Dedifferentiated amniotic fluid mesenchymal stem cell (primary cell): ENCODE data around the gene AUNIP.

ENCODE experiments used
- DNase-seq: peaks from one replicate; pipeline ENCODE4 v3.0.0-alpha.2; 2016; ENCODE audit errors: extremely low spot score

Gene AUNIP

DNA sequence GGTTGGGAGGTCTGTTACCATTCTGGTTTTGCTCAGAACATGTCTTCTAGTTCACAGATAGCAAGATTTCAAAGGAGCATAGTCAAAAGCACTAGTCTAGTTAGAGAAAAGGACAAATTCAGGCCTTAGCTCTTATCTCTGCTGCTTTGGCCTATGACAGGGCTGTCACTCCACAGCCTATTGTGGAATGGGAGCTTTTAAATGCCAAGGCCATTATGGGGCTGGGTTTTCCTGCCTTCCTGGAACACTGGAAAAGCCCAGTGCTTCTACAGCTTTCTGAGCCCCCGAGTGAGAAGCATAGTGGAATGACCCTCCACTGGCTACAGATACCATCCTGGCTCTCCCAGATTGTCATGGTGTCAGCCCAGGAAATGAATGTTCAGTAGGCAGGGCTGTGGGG, 30.2 kb downstream of the AUNIP start:
- DNase-seq = no peak

DNA sequence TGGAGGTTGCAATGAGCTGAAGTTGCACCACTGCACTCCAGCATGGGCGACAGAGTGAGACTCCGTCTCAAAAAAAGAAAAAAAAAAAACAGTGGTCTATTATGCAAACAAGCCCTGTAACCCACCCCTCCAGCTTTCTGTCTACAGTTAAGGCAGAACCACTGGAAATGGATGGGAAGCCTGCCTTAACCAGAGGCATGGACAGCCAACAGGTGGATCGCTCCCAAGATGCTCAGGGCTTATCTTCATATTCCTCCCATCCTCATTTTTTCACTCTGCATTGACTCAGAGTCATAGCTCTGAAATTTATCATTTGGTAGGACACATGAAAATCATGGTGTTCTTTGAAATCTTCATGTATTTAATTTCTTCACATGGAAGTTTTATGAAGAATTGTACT, 30.8 kb downstream of the AUNIP start:
- no peak for DNase-seq

DNA sequence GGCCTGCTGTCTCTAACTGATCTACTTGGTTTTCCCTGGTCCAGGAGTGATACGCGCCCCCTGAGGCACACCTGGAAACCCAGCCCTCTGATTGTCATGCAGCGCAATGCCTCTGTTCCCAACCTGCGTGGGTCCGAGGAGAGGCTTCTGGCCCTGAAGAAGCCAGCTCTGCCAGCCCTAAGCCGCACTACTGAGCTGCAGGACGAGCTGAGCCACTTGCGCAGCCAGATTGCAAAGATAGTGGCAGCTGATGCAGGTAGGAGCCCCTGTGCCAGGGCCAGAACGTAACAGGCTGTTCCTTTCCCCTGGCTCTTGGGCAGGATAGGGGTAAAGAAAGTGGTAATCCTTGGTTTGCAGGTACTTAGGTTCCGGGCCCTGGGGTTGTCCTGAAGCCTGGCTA, 32.7 kb downstream of the AUNIP start:
- no peak for DNase-seq

DNA sequence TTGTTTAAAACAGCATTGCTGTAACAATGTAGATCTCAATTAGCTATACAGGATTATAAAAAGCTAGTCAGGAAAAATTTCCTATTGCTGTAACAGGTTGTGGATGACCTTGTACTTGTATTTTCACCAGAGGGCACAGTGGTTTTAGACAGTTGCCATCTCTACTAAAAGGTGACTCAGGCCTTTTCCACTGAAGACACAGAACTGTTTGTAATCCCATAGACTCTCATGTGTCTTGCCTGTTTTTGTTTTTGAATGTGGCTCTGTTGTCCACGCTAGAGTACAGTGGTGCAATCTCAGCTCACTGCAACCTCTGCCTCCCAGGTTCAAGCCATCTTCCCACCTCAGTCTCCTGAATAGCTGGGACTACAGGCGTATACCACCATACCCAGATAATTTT, 33.7 kb downstream of the AUNIP start:
- no peak for DNase-seq

DNA sequence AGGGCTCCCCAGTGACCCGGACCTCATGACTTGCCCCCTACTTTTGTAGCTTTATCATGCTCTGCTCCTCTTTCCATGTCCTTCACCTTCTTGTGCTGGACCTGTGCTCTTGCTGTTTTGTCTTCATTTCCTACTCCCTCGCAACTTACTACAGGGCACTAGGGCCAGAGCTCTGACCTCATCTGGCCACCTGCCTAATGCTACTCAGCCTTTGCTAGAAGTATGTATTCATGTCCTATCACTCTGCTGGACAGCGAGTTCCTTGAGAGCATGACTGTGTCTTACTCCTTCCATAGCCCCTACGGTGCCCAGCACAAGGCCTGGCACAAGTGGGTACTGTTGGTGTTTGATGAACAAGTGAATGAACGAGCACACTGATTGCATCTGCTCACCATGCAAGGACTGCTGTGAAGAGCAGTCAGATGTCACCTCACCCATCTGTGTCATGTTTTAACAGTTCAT, 37.6 kb downstream of the AUNIP start:
- DNase-seq = no peak

DNA sequence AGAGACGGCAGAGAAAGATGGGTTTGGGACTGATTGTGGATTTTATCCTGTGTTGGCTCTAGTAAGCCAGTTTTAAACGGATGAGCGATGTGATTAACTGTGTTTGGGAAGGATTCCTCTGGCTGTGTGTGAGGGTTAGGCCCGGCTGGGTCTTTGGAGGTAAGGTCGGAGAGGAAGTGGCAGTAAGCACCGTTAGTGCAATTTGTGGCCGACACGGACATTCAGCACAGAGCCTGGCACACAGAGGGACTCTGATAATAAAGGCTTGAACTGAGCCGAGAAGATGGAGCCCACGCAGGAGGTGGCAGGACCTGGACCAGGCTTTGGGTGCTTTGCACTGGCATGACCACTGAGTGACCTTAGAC, 38.2 kb downstream of the AUNIP start:
- DNase-seq = no peak

DNA sequence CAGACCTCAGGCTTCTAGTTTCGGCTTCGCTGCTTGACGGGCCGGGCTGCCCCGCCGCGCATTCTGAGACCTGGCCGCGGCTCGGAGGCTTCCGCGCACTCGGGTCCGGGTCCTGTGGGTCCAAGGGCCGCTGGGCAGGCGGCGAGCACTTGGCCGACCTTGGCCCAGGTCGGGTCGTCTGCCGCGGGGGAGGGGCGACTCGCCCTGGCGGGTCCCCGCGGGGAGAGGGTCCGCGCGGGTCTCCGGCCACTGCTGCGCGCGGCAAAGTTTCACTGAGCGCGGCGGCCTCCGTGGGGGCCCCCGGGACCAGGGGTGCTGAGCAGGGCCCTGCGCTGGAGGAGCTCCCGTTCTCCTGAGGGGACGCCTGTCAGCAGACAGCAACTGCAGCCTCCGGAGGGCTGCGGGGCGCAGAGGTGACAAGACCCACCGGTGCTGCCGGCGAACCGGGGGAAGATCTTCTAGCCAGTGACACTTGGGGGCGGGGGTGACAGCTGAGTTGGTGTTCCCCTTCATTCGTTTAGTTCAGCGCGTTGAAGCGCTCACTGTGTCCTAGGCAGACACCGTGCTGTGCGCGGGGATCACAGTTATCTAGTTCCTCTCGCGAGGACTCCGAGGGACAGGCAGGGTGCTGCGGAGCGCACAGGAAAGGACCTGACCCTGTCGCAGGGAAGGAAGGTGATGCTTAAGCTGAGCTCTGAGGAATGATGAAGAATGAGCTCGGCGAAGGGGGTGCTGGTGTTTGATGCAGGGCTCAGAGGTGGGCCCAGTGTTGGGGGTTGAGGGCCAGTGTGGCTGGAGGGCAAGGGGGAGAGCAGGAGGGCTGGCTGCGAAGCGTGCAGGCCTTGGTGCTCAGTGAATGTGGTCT, 38.8 kb downstream of the AUNIP start:
- DNase-seq = peak; percentile 34

DNA sequence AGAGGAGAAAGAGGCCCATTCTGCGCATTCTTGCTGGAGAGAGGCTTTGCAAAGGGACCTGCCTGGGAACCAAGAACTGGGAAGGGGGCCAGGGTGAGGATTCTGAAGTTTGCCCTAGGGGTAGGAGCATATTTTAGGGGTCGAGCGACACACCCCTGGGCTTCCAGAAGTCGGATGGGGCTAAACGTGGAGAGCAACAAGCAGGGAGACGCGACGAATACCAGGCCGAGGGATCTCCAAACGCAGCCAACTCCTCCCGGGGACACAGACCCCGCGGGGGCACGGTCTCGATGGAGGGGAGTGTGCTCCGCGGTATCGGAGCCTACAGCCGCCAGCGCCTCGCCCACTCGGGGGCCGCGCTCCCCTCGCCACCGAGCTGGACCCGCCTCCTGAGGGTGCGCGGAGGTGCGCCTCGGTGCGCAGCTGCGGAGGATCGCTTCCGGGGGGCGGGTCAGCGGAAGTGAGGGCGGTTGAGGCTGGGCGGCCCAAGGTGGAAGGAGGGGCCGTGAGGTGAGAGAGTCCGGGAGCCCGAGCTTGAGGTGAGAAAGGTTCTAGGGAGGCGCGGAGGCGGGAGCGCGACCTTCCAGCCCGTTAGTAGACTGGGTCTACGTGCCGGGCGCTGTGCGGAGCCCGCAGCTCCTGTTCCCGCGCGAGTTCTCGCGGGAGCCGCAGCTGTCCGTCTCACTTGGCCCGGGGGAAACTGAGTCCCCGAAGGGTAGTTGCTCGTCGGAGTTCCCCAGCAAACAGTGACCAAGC, 39.6 kb downstream of the AUNIP start, which contains the start of gene MTFR1L:
TSS of gene MTFR1L (plus strand) at position 464 of the 756 bp plus-strand sequence. CDS start 3,151 bp downstream, outside the sequence.
- peak; percentile 59 for DNase-seq

DNA sequence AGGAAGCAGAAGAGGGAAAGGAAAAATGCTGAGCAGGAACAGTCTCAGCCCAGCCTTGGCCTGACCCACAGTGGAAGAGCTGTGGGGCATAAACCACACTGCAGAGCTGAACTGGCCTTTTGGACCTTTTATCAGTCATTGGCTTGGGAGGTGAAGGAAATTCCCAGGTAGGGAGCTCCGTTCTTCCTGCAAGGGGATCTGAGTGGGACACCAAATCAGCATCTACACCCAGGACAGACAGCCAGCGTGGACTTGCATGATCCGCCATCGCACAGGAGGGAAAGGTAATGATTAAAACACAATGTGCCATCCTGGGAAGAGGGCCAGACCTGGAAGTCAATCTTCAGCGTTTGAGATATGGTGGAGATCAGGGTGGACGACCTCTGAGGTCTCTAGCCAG, 40.7 kb downstream of the AUNIP start:
- DNase-seq = no peak

DNA sequence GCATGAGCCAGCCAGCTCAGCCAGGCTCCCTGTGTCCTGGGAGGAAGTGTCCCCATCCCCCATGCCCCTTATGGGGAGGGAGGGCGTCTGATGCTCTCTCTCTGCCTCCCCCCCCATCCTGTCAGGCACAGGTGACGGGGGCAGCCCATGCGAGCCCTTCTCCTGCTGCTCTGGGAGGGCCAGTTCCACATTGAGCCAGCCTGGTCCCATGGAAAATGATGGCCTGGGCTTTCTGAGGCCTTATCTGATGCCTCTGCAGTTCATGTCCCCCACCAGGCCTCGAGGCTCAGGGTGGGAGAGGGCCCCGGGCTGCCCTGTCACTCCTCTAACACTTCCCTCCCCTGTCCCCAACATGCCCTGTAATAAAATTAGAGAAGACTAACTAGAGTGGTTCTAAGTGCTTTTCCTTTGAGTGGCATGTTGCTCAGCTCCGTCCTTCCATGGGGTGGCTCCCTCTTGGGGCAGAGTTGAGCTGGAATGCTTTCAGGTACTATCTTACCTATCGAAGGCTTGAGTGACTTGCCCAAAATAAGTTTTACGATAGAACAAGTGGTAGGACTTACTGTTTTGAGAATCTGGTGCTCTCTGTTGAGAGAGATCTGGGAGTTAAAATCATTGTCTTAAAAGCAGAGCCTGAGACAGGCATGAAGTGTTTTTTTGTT, 41.3 kb downstream of the AUNIP start:
- no peak for DNase-seq

DNA sequence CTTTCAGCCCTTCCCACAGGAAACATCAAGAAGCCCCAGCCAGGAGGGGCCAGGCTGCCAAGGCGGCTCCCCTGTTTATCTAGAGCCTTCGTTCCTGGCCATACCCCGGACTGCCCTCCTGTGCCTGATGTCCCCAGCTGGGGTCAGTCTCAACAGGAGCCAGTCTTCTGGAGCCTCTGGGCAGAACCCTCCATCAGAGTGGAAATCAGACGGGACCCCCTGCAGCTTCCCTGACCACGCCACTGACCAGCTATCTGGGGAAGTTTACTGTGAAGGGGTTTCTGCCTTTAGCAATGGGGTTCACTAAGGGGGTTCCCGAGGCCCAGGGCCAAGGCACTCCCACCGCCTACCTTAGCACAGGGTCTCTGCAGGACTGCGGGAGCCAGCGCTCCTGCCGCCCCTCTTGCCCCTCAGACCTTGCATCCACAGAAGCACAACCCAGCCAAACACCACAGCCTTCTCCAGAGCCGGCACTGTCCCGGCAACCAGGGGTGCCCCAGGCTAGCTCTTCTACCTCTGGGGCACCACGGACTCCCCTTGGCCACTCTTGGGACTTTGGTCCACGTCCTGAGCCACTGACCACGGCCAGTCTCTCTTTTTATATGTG, 43.0 kb downstream of the AUNIP start:
- no peak for DNase-seq

DNA sequence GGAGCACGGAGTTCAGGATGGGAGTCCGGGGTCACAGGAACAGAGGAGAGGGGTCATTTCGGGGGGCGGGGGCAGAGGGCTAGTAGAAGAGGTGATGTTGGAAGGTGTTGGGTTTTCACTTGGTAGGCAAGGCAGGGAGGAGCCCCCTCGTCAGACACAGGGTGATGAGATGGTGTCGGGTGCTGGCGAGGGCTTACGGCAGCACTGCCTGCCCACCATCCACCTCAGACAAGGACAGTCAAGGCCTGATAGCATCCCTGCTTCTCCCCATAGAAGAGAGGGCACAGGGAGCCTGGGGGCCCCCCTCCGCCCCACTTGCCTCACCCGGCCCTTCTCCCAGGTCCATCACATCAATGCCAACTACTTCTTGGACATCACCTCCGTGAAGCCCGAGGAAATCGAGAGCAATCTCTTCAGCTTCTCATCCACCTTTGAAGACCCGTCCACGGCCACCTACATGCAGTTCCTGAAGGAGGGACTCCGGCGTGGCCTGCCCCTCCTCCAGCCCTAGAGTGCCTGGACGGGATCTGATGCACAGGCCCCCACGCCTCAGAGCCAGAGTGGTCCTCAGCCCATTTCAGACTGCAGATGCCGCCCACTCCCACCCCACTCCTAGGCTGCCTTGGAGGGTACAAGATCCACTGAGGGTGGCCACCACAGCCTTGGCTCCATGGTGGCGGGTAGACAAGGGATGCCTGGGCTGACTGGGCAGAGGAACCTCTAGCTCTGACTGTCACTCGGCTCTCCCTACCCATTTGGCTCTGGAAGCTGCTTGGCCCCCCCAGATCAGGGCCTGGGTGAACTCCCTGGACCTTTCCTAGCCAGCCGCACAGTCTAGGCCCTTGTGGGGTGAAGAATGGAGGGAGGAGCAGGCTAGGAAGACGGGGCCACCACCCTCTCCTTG, 43.8 kb downstream of the AUNIP start:
- DNase-seq = no peak

DNA sequence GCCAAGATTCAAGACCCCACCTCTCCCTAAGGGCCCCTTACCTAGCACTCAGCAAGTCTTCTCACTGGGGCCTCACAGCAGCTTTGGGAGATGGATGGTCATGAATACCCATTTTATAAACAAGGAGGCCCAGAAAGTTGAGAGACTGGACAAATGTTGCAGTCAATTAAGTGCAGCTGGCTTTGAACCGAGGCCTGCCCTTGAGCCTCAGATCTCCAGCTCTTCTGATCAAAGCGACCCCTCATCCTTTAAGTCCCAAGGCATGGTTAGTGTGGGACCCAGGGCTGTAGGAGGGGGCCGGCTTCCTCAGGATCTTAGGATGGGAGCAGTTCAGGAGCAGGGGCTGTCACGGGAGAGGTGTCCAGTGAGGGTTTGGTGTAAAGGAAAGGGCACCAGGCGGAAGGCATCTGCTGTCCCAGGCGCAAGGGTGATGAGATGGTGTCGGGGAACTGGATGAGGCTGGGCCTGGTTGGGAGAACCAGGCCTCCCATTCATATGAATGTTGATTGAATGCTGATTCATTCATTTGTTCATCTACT, 44.6 kb downstream of the AUNIP start:
- no peak for DNase-seq

DNA sequence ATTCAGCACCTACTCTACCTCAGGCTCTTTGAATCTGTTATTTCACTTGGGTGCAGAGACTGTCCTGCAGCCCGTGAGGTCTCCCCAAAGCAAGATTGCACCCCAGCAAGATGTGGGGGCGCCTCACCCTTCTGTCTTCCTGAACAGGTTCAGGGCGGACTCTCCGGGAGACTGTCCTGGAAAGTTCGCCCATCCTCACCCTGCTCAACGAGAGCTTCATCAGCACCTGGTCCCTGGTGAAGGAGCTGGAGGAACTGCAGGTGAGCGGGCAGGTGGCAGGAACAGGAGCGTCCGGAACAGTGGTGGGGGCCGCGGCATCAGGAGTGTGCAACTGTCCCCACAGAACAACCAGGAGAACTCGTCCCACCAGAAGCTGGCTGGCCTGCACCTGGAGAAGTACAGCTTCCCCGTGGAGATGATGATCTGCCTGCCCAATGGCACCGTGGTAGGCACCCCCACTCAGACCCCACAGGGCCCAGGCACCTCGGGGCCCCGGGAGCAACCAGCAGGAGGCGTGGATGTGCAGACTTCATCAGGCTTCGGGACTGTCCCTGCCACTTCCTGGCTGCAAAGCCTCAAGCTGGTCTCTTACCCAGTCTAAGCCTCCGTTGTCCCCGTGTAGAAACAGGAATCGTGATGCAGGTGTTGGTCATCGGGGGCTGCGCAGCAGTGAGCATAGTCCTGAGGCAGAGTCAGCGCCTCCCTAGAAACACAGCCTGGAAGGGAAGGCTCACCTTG, 45.4 kb downstream of the AUNIP start:
- DNase-seq = no peak

DNA sequence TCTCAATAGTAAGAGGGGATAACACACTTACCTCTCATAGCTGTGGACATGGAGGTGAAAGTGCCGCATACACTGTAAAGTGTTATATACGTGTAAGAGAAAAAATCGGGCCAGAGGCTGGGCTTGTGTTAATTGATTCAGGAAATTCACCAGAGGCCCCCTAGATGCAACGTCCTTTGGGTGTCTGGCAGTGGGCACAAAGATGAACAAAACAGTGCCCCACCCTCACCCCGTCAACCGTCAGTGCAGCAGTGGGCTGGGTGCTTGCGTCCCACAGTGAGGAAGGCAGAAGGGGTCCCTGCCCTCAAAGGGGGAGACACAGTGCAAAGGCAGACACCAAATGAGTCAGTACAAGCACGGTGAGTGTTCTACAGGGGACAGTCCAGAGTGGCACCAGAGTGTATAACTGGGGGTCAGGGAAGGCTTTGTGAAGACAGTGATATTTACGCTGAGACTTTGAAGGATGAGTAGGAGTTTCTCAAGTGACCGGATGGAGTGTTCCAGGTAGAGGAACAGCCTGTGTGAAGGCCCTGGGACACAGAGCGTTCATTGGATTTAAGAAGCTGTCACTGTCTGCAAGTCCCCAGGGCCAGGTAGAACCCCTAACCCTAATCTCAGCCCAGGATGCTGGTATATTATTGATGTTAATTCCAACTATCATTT, 46.1 kb downstream of the AUNIP start:
- no peak for DNase-seq

DNA sequence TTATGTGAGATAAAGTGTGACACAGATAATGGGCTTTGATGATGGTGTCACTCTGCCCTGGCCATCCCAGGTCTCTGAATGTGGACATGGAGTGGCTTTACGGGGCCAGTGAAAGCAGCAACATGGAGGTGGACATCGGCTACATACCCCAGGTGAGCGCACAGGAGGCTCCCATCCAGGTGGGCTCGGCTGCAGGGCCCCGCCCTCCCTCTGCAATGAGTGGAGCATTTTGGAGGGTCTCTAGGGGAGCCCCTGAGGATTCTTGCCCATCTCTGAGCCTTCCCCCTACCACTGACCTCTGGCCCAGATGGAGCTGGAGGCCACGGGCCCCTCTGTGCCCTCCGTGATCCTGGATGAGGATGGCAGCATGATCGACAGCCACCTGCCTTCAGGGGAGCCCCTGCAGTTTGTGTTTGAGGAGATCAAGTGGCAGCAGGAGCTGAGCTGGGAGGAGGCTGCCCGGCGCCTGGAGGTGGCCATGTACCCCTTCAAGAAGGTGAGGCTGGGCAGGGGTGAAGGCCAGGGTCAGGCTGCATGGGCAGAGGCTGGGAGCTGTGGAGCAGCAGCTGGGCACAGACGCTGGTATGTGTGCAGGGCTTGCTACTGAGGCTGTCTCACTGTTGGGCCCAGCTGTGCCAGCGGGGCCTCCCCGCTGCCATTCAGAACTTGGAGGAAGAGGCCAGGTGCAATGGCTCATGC, 47.7 kb downstream of the AUNIP start:
- no peak for DNase-seq

DNA sequence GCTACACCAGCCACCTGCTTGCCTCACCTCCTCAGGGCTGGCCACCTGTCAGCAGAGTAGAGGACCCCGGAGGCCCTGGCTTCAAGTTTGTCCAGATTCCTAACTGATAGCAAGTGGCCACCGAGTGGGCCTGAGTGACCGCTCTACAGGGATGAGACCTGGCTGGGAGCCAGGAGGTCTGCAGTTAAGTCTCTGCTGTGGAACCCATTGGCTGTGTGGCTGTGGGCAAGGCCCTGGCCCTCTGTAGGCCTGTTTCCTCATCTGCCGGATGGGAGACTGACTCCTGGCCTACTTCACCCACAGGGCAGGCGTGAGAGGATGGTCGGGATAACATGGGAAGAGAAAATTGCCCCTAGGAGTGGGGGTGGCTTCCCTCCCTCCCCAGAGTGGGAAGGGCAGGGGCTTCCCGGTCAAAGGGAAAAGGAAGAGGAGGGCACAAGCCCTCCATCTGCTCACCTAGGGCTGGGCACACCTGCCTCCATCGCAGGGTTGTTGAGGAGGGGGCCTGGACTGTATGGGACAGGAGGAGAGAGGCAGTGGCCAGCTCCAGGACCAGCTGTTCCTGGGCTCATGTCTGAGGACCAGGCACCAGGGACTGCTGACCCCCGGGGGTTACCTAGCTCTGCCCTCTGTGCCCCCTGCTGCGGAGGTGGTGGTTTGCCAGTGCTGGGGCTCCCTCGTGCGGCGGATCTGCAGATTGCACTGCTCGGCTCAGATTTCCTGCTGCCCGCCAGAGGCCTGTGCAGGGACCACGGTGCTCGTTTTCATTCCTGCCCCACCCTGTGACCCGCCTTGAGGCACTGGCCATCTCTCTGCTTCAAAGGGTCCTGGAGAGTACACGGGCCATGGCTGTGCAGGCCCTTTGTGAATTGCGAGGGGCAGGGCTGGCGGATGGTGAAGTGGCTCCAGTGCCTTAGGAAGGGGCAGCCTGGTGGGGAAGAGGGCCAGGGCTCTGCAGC, 48.6 kb downstream of the AUNIP start:
- DNase-seq = no peak

DNA sequence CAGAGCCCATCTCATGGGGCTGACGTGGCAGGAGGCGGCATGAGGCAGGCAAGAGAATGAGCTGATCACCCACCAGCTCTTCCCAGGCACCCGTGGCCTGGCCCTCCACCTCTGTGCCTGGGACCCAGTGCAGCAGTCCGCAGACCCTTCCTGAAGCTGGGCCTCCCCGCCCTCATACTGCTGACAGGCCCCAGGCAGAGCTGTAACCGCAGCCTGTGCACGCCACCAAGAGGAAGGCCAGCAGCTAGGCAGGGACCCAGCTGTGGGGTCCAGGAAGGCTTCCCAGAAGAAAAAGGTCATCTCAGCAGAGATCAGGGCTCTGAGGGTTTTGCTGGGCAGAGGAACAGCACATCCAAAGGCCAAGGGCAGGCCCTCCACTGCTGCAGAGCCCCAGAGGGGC, 49.3 kb downstream of the AUNIP start:
- no peak for DNase-seq
